ENCODE results near the gene FGF14.

DNA sequence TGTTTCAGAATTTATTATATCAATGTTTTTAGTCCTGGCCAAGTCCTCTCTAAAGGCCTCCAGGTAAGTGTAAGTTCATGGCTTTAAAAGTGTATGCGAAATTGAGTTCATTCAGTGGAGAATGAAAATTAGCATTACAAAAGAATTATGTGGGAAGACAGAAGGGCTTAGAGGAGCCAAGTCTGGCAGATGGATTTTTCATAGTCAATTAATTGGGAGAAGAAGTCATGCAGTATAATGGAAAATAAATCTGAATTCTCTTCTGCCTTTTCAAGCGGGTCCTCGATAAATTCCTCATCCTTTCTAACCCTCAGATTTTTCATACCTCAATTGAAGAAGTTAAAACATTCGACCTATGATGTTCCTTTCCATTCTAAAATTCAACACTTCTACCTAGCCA is 555.1 kb downstream of the FGF14 start:
- TF ChIP-seq, protein P1, sequence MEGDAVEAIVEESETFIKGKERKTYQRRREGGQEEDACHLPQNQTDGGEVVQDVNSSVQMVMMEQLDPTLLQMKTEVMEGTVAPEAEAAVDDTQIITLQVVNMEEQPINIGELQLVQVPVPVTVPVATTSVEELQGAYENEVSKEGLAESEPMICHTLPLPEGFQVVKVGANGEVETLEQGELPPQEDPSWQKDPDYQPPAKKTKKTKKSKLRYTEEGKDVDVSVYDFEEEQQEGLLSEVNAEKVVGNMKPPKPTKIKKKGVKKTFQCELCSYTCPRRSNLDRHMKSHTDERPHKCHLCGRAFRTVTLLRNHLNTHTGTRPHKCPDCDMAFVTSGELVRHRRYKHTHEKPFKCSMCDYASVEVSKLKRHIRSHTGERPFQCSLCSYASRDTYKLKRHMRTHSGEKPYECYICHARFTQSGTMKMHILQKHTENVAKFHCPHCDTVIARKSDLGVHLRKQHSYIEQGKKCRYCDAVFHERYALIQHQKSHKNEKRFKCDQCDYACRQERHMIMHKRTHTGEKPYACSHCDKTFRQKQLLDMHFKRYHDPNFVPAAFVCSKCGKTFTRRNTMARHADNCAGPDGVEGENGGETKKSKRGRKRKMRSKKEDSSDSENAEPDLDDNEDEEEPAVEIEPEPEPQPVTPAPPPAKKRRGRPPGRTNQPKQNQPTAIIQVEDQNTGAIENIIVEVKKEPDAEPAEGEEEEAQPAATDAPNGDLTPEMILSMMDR (IDR thresholded peaks at IDR 0.05), result no peak
- no peak for TF ChIP-seq POLR2AphosphoS5 (IDR thresholded peaks at IDR 0.05)
